DOHH2 (cell line): ENCODE results near the gene CCDC40.

Source experiments
- CTCF ChIP-seq: fragments of 200-600 bp; sonication (generic); IDR thresholded peaks from one replicate; pipeline ENCODE4 v1.5.1; 2014; ENCODE audit warnings: antibody characterized with exemption, mild to moderate bottlenecking, low read depth, low read length; ENCODE audit not compliant: poor library complexity, severe bottlenecking
- EZH2phosphoT487 ChIP-seq: fragments of 200-600 bp; sonication (generic); IDR thresholded peaks from 2 replicates; pipeline ENCODE4 v1.6.1; 2017; ENCODE audit warnings: borderline replicate concordance, mild to moderate bottlenecking, antibody characterized with exemption, low read length, moderate library complexity, mixed read lengths

DNA sequence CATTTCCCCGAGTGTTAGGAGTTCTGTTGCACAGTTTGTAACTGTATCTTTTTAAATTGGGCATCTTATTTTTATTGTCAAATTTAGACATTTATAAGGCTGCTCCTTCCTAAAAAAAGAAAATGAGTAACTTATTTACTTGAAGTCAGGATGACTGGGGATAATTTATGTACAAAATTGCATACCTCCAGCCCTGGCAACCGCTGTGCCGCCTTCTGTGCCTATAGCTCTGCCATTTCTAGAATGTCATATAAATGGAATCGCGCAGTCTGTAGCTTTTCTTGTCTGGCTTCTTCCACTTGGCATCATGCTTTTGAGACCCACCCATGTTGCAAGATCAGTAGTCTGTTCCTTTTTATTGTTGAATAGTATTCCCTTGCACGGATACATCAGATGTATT is 36.0 kb downstream of the CCDC40 start:
- TF ChIP-seq CTCF (no peak), EZH2phosphoT487 (no peak)
